Loucy (cell line): ENCODE measurements around the gene C2CD4C.

Source experiments
- EZH2phosphoT487 ChIP-seq: fragments of 200-600 bp; IDR thresholded peaks from 2 replicates; pipeline ENCODE4 v1.6.1; 2018; ENCODE audit warnings: antibody characterized with exemption, mild to moderate bottlenecking, moderate library complexity, borderline replicate concordance
- TF ChIP-seq, protein P1 (sequence below): fragments of 200-600 bp; sonication (generic); conservative IDR thresholded peaks from 2 replicates; pipeline ENCODE4 v1.5.1; 2014; ENCODE audit warnings: mild to moderate bottlenecking, antibody characterized with exemption, low read length

GRCh38 chr19:452829-453228 lies 43.9 kb upstream of the C2CD4C start:
- TF ChIP-seq, protein P1, sequence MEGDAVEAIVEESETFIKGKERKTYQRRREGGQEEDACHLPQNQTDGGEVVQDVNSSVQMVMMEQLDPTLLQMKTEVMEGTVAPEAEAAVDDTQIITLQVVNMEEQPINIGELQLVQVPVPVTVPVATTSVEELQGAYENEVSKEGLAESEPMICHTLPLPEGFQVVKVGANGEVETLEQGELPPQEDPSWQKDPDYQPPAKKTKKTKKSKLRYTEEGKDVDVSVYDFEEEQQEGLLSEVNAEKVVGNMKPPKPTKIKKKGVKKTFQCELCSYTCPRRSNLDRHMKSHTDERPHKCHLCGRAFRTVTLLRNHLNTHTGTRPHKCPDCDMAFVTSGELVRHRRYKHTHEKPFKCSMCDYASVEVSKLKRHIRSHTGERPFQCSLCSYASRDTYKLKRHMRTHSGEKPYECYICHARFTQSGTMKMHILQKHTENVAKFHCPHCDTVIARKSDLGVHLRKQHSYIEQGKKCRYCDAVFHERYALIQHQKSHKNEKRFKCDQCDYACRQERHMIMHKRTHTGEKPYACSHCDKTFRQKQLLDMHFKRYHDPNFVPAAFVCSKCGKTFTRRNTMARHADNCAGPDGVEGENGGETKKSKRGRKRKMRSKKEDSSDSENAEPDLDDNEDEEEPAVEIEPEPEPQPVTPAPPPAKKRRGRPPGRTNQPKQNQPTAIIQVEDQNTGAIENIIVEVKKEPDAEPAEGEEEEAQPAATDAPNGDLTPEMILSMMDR = no peak
- no peak for TF ChIP-seq EZH2phosphoT487
